Natural killer cell (primary cell): ENCODE results near the gene SCAPER. TPM values are rescaled to one million over a fixed set of nuclear protein-coding genes. Genes with fewer than 3 reads are reported as not detected.
A peak's percentile ranks its signal among the peaks of the same experiment; 100 is the strongest.

ENCODE experiments used
- ATAC-seq, 3 donors: fragments of 150-1000 bp in 2 of 3; fragments of 200-7000 bp in 1 of 3; cut with Tn5 transposase; 1 replicate in 1 of 3; 2 replicates in 2 of 3; pipeline ENCODE4 v1.10.0; 2021; ENCODE audit warnings: mild to moderate bottlenecking in 2 of 3, moderate library complexity in 2 of 3
- DNase-seq, 2 donors: peaks; one replicate each; pipeline versions ENCODE4 v3.0.0 to v3.0.0-alpha.2; 2013 to 2021; ENCODE audit warnings: mixed read lengths in 1 of 2
- H3K27ac ChIP-seq: one replicate; pipeline ENCODE4 v1.5.1; 2013; ENCODE audit warnings: mild to moderate bottlenecking, low read length
- H3K27me3 ChIP-seq: one replicate; pipeline ENCODE4 v1.6.1; 2013; ENCODE audit warnings: low read length; ENCODE audit not compliant: control insufficient read depth, insufficient read depth
- H3K36me3 ChIP-seq: one replicate; pipeline ENCODE4 v1.6.1; 2013; ENCODE audit warnings: low read length; ENCODE audit not compliant: control insufficient read depth, insufficient read depth
- H3K4me1 ChIP-seq: one replicate; pipeline ENCODE4 v1.6.1; 2013; ENCODE audit warnings: low read length; ENCODE audit not compliant: control insufficient read depth, insufficient read depth
- H3K4me3 ChIP-seq: one replicate; pipeline ENCODE4 v1.5.1; 2013; ENCODE audit warnings: low read length
- H3K9me3 ChIP-seq: one replicate; pipeline ENCODE4 v1.6.1; 2013; ENCODE audit warnings: low read length; ENCODE audit not compliant: control insufficient read depth, insufficient read depth
- H3K27ac Mint-ChIP-seq, 2 donors: one replicate each; pipeline ENCODE4 v1.8.0; 2022; ENCODE audit warnings: mild to moderate bottlenecking in 2 of 2, mixed read lengths in 2 of 2, moderate library complexity in 1 of 2
- H3K27me3 Mint-ChIP-seq, 2 donors: one replicate each; pipeline ENCODE4 v1.8.0; 2022; ENCODE audit warnings: low read depth in 2 of 2, mixed read lengths in 2 of 2
- H3K36me3 Mint-ChIP-seq: one replicate; pipeline ENCODE4 v1.8.0; 2022; ENCODE audit warnings: mixed read lengths
- H3K4me1 Mint-ChIP-seq, 2 donors: one replicate each; pipeline ENCODE4 v1.8.0; 2022; ENCODE audit warnings: mixed read lengths in 2 of 2
- H3K4me3 Mint-ChIP-seq: one replicate; pipeline ENCODE4 v1.8.0; 2022; ENCODE audit warnings: mild to moderate bottlenecking, moderate library complexity, mixed read lengths
- H3K9me3 Mint-ChIP-seq, 2 donors: one replicate each; pipeline ENCODE4 v1.8.0; 2022; ENCODE audit warnings: mixed read lengths in 2 of 2
- WGBS: methylation state at CpG from one replicate; pipeline ENCODE4 v1.1.7; 2013; ENCODE audit warnings: missing lambda C conversion rate; ENCODE audit not compliant: insufficient coverage; 5-methylcytosine and 5-hydroxymethylcytosine counted together
- intact Hi-C: fragments of 100-400 bp; cut with micrococcal nuclease; formaldehyde crosslinking; loops from one replicate; pipeline ENCODE4 v1.14.2; 2022
- total RNA-seq, 4 donors: library from RNA; stranded (reverse); fragments of 120-200 nt in 1 of 4; gene quantifications; one replicate each; pipeline versions ENCODE4 v1.2.3 to v1.2.4, GENCODE V29; 2013 to 2022
- TF ChIP-seq, protein P1 (sequence below): fragments of 200-600 bp; IDR thresholded peaks from one replicate; pipeline ENCODE4 v1.8.0; 2022; ENCODE audit warnings: antibody characterized with exemption

Gene SCAPER
- total RNA-seq, 3 donors from 2014 or later (not counting 1 experiment from before 2014, with no cell fraction given) = 48.1 to 53.6 (median 51.8) TPM

GRCh38 chr15:76843269-76843668 lies 61.9 kb downstream of the SCAPER start:
- Histone ChIP-seq H3K27me3 (no peaks in the 10 kb centered on the region), H3K9me3 (no peaks in the 10 kb centered on the region), H3K27ac (no peak overlapping the region), H3K4me1 (no peaks in the 10 kb centered on the region), H3K4me3 (no peak overlapping the region), H3K36me3 (no peaks in the 10 kb centered on the region)
- DNase-seq = no peak
- intact Hi-C loops = no loop called here
- no peaks in the 10 kb centered on the region for H3K27me3 Mint-ChIP-seq
- no peaks in the 10 kb centered on the region for H3K36me3 Mint-ChIP-seq
- no peak for ATAC-seq
- no peak overlapping the region for H3K27ac Mint-ChIP-seq
- H3K4me1 Mint-ChIP-seq = peaks cover 25 to 29% of the 10 kb centered on the region in 2 donors
- no peaks in the 10 kb centered on the region for H3K9me3 Mint-ChIP-seq
- TF ChIP-seq, protein P1, sequence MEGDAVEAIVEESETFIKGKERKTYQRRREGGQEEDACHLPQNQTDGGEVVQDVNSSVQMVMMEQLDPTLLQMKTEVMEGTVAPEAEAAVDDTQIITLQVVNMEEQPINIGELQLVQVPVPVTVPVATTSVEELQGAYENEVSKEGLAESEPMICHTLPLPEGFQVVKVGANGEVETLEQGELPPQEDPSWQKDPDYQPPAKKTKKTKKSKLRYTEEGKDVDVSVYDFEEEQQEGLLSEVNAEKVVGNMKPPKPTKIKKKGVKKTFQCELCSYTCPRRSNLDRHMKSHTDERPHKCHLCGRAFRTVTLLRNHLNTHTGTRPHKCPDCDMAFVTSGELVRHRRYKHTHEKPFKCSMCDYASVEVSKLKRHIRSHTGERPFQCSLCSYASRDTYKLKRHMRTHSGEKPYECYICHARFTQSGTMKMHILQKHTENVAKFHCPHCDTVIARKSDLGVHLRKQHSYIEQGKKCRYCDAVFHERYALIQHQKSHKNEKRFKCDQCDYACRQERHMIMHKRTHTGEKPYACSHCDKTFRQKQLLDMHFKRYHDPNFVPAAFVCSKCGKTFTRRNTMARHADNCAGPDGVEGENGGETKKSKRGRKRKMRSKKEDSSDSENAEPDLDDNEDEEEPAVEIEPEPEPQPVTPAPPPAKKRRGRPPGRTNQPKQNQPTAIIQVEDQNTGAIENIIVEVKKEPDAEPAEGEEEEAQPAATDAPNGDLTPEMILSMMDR = no peak
- WGBS = no CpG with 5 or more reads among the region's 1 CpG
- H3K4me3 Mint-ChIP-seq = no peak overlapping the region

DNA sequence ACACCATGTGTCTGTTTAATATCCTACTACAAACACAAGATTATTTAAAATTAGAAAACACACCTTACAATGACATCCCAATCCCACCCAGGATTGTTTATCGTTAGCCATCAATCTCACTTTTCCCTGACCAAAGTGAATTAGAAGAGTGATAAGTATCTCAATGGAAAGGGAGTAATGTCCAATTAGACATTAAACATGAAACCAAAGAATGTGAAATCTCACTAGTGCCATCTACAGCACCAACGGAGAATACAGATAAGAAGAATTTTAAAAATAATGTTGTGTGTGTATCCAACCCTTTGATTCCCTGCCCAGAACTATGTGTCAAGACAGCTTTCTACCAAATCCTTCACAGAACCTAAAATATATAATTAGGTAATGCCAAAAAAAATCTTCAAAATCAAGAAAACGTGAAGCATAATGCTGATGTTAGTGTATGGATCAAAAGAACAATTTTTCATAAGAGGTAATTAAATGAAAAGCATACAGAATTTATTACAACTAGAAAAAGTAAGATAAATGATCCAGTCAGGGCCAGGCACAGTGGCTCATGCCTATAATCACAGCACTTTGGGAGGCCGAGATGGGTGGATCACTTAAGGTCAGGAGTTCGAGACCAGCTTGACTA lies 64.2 kb downstream of the SCAPER start:
- DNase-seq (peak in 1 of 2 donors; percentile 22), ATAC-seq (no peak)
- H3K4me3 Mint-ChIP-seq = no peak overlapping the region
- TF ChIP-seq, protein P1 = peak; percentile 32
- H3K27ac Mint-ChIP-seq = no peak overlapping the region
- Histone ChIP-seq H3K9me3 (no peaks in the 10 kb centered on the region), H3K27ac (no peak overlapping the region), H3K36me3 (no peaks in the 10 kb centered on the region), H3K4me1 (no peaks in the 10 kb centered on the region), H3K27me3 (no peaks in the 10 kb centered on the region), H3K4me3 (no peak overlapping the region)
- intact Hi-C loops = loop anchor here (2.0 kb wide), 2 partner anchors 606 to 650 kb away; no protein-coding TSS in a partner anchor
- peaks cover 32 to 34% of the 10 kb centered on the region in 2 donors for H3K4me1 Mint-ChIP-seq
- H3K27me3 Mint-ChIP-seq = no peaks in the 10 kb centered on the region
- H3K9me3 Mint-ChIP-seq = no peaks in the 10 kb centered on the region
- WGBS = 100% methylated on average over 2 of the region's 5 CpGs
- no peaks in the 10 kb centered on the region for H3K36me3 Mint-ChIP-seq

DNA sequence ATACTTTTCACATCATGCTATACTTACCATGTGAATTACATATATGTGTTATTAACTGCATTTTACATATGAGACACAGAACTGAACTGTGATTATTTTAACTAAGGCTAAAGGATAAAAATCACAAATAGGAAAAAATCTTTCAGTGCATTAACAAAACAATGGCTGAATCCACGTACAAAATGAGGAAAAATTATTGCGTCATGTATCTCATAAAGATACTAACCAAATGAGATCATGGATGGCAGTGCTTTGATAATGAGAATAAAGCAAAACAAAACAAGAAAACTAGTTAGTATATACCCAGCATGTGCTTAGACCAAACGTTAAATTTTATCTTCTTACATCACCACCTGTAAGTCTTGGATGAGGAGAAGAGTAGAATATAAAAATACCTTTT lies 66.0 kb downstream of the SCAPER start:
- no peaks in the 10 kb centered on the region for H3K27me3 Mint-ChIP-seq
- Histone ChIP-seq H3K4me1 (no peaks in the 10 kb centered on the region), H3K27me3 (no peaks in the 10 kb centered on the region), H3K4me3 (no peak overlapping the region), H3K27ac (no peak overlapping the region), H3K9me3 (no peaks in the 10 kb centered on the region), H3K36me3 (no peaks in the 10 kb centered on the region)
- no peak for DNase-seq
- peaks cover 38 to 40% of the 10 kb centered on the region in 2 donors for H3K4me1 Mint-ChIP-seq
- no peak overlapping the region for H3K27ac Mint-ChIP-seq
- TF ChIP-seq, protein P1 = no peak
- H3K36me3 Mint-ChIP-seq = no peaks in the 10 kb centered on the region
- no peak overlapping the region for H3K4me3 Mint-ChIP-seq
- no peak for ATAC-seq
- no peaks in the 10 kb centered on the region for H3K9me3 Mint-ChIP-seq
- WGBS = no CpG with 5 or more reads among the region's 3 CpGs
- intact Hi-C loops = no loop called here

GRCh38 chr15:76837474-76837873 lies 67.7 kb downstream of the SCAPER start:
- 95% methylated on average over 3 of the region's 6 CpGs for WGBS
- intact Hi-C loops = no loop called here
- peaks cover 43 to 53% of the 10 kb centered on the region in 2 donors for H3K4me1 Mint-ChIP-seq
- H3K27ac Mint-ChIP-seq = no peak overlapping the region
- Histone ChIP-seq H3K27me3 (no peaks in the 10 kb centered on the region), H3K36me3 (no peaks in the 10 kb centered on the region), H3K4me3 (no peak overlapping the region), H3K4me1 (no peaks in the 10 kb centered on the region), H3K9me3 (no peaks in the 10 kb centered on the region), H3K27ac (no peak overlapping the region)
- TF ChIP-seq, protein P1 = no peak
- DNase-seq (no peak), ATAC-seq (no peak)
- H3K9me3 Mint-ChIP-seq = no peaks in the 10 kb centered on the region
- H3K4me3 Mint-ChIP-seq = no peak overlapping the region
- H3K36me3 Mint-ChIP-seq = no peaks in the 10 kb centered on the region
- no peaks in the 10 kb centered on the region for H3K27me3 Mint-ChIP-seq
